DMS114 treated with DMSO at 0.1 percent for 48 hours (cell line): Measurements from ENCODE around the gene TNPO2.

Experiments
- DNase-seq: peaks from one replicate; lab custom pipeline; 2025; ENCODE audit not compliant: unreplicated experiment; lab: John Stamatoyannopoulos, UW

TNPO2 gene

GRCh38 chr19:12723641-12724426, at the start of gene TNPO2:
TNPO2 (minus strand) TSS chr19:12723932; CDS start chr19:12720977, 2,955 bp downstream.
- DNase-seq: peak; percentile 70

DNA sequence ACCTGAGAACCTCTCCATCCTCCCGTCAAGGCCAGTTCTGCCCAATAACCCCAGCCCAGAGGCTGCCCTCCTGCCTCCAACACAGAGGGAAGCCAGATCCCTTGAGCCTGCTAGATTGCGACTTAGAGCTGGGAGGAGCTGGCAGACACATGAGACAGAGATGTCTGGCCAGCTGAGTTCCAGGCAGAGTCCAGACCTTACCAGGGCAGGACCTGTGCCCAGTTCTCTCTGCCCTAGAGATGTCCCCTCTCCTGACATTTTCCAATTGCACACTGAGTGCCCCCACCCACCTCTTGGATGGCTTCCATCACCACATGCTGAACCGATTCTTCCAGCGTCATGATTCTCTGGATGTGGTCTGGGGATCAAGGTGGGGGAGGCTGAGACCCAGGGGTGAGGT, 48.6 kb upstream of the TNPO2 start:
- no peak for DNase-seq

- DNase-seq: no peak
Observed at GRCh38 chr19:12770922-12771321, 47.2 kb upstream of the TNPO2 start.

DNA sequence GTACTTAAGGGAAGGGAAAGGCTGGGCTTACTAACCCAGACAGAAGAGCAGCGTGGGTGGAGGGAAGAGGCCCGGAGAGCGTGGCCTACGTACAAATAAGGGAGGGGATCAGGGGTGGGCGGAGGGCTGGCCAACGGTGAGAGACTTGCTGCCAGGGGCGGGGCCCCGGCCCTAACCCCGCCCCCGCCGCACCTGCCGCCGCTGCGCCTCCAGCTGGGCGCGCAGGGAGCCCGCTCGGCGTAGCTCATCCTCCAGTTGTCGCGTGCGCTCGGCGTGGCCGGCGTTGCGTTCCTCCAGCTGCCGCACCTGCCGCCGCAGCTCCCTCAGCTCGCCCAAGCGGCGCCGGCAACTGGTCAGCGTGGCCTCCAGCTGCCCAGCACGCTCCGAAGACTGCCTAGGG, 46.0 kb upstream of the TNPO2 start:
- DNase-seq: no peak

- DNase-seq: no peak
Observed at GRCh38 chr19:12767666-12768065, 43.9 kb upstream of the TNPO2 start.

DNA sequence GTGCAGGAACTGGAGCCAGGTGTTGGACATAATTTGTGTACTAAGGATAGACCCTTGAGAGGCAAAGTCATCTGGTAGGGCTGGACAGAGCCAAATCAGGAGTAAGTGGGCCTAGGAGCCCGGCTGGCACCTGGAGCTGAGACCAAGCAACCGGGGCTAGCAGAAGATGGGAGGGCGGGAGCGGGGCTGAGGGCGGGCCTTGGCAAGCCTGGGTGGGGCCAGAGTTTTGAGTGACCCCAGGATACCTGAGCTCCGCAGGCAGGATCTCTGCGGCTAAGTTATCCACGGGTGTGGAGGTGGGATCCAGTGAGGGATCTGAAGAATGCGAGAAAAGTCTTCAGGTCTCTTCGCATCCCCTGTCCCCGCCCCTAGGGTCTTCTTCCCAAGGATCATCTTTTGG, 43.4 kb upstream of the TNPO2 start:
- DNase-seq: no peak

- no peak for DNase-seq
Observed at GRCh38 chr19:12766051-12766521, 42.4 kb upstream of the TNPO2 start.

DNA sequence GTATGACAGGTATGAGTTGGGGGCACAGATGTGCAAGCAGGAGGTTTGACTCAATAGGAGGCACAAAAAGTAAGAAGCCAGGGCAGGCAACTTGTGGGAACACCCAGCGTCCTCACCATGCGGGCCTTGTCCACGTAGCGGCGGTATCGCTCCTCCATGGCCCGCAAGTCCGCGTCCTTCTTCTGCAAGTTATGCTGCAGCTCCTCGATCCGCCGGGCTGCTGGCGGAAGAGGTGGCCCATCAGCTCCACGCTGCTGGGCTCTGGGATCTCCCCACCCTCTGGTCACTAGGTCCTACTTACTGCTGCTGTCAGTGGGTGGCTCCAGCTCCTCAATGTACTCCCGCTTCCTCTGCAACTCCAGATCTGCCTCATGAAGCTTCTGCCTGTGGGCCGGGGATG, 41.0 kb upstream of the TNPO2 start:
- DNase-seq: no peak

- DNase-seq: no peak
Observed at GRCh38 chr19:12763100-12763499, 39.4 kb upstream of the TNPO2 start.

DNA sequence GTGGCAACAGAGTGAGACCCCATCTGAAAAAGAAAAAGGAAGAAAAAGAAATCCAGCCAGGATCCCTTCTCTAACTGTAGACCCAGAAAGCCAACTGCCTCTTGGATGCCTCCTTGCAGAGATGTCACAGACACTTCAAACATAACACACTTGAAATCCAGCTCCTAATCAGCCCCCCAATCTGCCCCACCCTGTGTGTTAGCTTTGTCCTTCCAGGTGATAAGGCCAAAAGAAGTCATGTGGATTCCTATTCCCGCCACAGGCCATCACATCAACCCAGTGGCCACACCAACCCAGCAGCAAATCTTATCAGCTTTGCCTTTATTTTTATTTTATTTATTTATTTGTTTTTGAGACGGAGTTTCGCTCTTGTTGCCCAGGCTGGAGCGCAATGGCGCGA, 36.0 kb upstream of the TNPO2 start:
- DNase-seq: no peak

DNA sequence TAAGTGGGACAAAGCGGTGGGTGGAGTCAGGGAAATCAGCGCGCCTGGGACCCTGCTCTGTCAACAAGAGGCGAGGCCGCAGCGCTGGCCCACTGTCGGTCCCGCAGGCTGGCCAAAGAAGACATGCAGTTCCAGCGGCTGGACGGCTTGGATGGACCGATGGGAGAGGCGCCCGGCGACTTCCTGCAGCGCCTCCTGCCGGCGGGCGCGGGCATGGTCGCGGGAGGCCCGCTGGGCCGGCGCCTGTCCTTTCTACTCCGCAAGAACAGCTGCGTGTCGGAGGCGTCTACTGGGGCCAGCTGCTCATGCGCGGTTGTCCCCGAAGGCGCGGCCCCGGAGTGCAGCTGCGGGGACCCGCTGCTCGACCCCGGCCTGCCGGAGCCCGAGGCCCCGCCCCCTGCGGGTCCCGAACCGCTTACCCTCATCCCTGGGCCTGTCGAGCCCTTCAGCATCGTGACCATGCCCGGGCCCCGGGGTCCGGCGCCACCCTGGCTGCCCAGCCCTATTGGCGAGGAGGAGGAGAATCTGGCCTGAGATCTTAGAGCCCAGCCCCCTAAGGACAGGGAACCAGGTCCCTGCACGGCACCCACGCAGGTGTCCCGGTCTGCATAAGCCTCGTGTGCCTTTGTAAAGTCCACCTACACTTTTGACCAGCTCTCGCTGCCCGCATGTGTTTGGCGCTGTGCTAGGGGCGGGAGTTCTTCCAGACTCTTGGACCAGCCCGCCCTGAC, 34.0 kb upstream of the TNPO2 start:
- DNase-seq: peak; percentile 53

DNA sequence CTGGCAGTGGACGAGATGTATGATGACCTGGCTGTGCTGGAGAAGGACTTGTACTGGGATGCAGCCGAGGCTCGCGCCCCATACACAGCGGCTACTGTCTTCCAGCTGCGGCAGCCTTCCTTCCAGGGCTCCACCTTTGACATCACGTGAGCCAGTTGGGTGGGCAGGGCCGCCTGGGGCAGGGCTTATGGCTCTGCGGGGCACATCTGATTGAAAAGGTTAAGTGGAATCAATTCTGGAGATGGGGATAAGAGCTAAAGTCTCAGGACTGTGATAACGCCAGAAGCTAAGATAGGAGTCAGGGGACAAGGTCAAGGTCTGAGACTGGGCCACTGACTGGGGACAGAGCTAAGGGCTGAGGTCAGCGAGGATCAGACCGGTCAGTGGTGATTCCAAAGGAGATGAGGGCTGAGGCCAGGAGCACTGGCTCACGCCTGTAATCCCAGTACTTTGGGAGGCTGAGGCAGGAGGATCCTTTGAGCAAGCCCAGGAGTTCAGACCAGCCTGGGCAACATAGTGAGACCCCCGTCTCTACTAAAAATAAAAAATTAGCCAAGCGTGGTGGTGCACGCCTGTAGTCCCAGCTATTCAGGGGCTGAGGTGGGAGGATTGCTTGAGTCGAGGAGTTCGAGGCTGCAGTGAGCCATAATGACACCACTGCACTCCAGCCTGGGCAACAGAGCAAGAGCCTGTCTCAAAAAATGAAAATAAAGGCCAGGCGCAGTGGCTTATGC, 32.6 kb upstream of the TNPO2 start:
- no peak for DNase-seq

- no peak for DNase-seq
Observed at GRCh38 chr19:12754465-12755196, 30.9 kb upstream of the TNPO2 start.

DNA sequence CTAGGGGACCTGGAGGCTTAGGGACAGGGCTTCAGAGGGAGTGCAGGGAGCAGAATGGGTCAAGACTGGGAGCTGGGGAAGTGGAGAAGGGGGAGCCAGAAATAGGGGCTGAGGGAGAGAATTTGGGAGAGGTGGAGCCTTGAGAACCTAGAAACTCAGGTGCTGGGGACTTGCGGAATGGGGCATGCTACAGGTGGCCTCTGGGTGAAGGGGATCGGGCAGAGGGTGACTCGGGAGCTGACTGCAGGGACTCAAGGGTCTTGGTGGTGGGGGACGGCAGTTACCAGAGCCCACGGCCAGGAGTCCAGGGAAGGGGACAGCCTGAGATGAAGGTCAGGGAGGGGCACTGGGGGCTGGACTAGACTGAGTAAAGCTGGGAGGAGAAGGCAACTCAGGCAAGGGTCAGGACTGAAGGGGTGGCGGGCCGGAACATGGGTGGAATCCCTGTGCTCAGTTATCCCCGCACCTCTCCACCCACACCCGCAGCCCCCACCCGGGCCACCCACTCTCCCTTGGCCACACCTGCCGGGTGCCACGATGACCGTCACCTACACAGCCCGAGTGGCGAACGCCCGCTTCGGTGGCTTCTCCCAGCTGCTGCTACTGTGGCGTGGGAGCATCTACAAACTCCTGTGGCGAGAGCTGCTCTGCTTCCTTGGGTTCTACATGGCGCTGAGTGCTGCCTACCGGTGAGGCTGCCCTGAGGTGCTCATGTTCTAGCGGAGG, 28.5 kb upstream of the TNPO2 start:
- DNase-seq: no peak

DNA sequence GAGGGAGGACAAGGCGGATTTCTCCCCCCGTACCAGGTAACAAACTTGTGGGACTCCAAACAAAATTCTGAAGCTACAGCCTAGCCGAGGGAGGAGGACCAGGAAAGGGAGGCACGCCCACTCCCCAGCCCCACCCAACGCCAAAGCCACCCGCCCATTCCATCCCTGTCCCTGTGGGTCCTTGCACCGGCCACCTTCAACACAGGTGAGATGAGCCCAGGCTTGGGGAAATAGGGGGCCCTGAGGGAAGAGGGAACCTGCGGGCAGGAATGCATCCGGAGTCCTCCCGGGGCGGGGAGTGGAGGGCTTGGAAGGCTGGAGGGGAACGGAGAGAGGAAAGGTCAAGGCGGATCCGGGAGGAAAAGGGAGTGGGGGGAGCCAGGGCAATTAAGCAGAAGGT, 27.9 kb upstream of the TNPO2 start, which contains the start of gene BEST2:
TSS of gene BEST2 (plus strand) at position 157 of the 400 bp plus-strand sequence. CDS start 802 bp downstream, outside the sequence.
- no peak for DNase-seq

- DNase-seq: no peak
Observed at GRCh38 chr19:12750851-12751250, 27.1 kb upstream of the TNPO2 start.

DNA sequence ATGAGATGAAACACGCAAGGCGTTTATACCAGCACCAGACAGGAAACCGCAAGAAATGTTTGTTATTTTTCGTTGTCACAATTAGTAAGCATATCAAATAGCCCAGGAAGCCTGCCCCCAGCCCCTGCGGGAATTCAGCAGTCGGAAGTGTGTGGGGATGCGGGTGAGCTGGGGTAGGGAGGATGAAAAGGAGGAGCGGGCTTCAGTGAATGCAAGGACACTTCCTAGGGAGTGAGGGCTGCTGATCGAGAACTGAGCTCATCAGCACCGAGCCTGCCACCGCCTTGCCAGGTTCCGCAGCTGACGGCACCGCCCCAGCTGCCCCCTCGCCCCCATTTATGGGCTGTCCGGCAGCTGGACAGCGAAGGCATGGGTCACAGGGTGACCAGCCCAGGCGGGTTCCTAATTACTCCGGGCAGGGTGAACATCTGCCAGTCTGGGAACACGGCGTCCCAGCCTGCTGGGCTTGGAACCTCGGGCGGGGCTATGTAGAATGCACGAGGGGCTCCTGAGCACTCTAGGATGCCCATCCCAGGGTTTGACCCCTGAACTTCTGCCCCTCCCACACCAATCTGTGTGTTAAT, 26.3 kb upstream of the TNPO2 start:
- DNase-seq: no peak

- DNase-seq: no peak
Observed at GRCh38 chr19:12748489-12748888, 24.8 kb upstream of the TNPO2 start.

- no peak for DNase-seq
Observed at GRCh38 chr19:12745166-12745897, 21.6 kb upstream of the TNPO2 start.
